Body of pancreas (tissue), 4 donors: ENCODE data around the gene ULK2. TPM values are rescaled to one million over a fixed set of nuclear protein-coding genes. Genes with fewer than 3 reads are reported as not detected.

Experiments used
- ATAC-seq: fragments of 150-250 bp; one replicate; pipeline ENCODE4 v1.9.1; 2016
- DNase-seq, 4 donors: peaks; one replicate each; pipeline ENCODE4 v3.0.0-alpha.2; 2019
- H3K27ac ChIP-seq, 4 donors: fragments of 200-600 bp; sonication (generic); 1 replicate in 3 of 4; 2 replicates in 1 of 4; pipeline versions ENCODE4 v1.5.1 to v1.6.1; 2016 to 2019; ENCODE audit warnings: mild to moderate bottlenecking in 1 of 4, mixed read lengths in 1 of 4, moderate library complexity in 1 of 4
- H3K27me3 ChIP-seq, 2 donors: fragments of 200-600 bp; sonication (generic); one replicate each; pipeline ENCODE4 v1.6.0; 2016; ENCODE audit warnings: mild to moderate bottlenecking in 1 of 2
- H3K36me3 ChIP-seq, 2 donors: fragments of 200-600 bp; sonication (generic); replicated peaks in 1 of 2; 2 replicates each; pipeline ENCODE4 v1.5.1; 2016; ENCODE audit warnings: low read depth in 2 of 2; ENCODE audit not compliant: insufficient read depth in 1 of 2
- H3K4me1 ChIP-seq: fragments of 200-600 bp; sonication (generic); one replicate; pipeline ENCODE4 v1.6.0; 2016
- H3K4me3 ChIP-seq, 2 donors: fragments of 200-600 bp; sonication (generic); 1 replicate in 1 of 2; 2 replicates in 1 of 2; pipeline ENCODE4 v1.5.1; 2016 to 2019
- H3K9me3 ChIP-seq, 3 donors: fragments of 200-600 bp; sonication (generic); 1 replicate in 2 of 3; 2 replicates in 1 of 3; pipeline ENCODE4 v1.5.1; 2016
- CTCF ChIP-seq, 7 experiments: fragments of 450-650 bp in 4 of 7; fragments of 200-600 bp in 3 of 7; sonication (generic) in 3 of 7; IDR thresholded peaks; one replicate each; pipeline ENCODE4 v1.5.1; 2016 to 2019; ENCODE audit warnings: antibody characterized with exemption in 7 of 7
- POLR2A ChIP-seq, 3 donors: fragments of 450-650 bp; IDR thresholded peaks; one replicate each; pipeline ENCODE4 v1.6.1; 2016; ENCODE audit warnings: antibody characterized with exemption in 3 of 3, mild to moderate bottlenecking in 2 of 3
- WGBS, 2 donors: methylation state at CpG; one replicate each; pipeline ENCODE4 v1.1.5; 2017; 5-methylcytosine and 5-hydroxymethylcytosine counted together
- intact Hi-C: fragments of 100-400 bp; cut with DNase I; formaldehyde crosslinking; loops from one replicate; pipeline ENCODE4 v1.15.1; 2023
- total RNA-seq, 2 donors: library from RNA; depleted of rRNA; stranded (reverse); fragments of >200 nt; gene quantifications; one replicate each; pipeline ENCODE4 v1.1.0, GENCODE V29; 2016

The ULK2 gene
- total RNA-seq, 2 donors from 2014 or later: 10.1 to 28.3 TPM

- no peak for TF ChIP-seq CTCF (IDR thresholded peaks at IDR 0.05)
- no peak for TF ChIP-seq POLR2A (IDR thresholded peaks at IDR 0.05)
- peaks cover 23% of the 10 kb centered on the region for H3K4me1 ChIP-seq
- H3K27me3 ChIP-seq: no peaks in the 10 kb centered on the region
- no peaks in the 10 kb centered on the region for H3K36me3 ChIP-seq
- H3K27ac ChIP-seq: no peak overlapping the region
- no peak overlapping the region for H3K4me3 ChIP-seq
- WGBS, 2 donors: 84 to 94% methylated on average over 6 of the region's 6 CpGs
- ATAC-seq: no peak
- intact Hi-C loops: no loop called here
- no peak for DNase-seq
- H3K9me3 ChIP-seq: no peaks in the 10 kb centered on the region
Observed at GRCh38 chr17:19729900-19730299, 137.8 kb downstream of the ULK2 start.

- ATAC-seq: peak; percentile 81
- Histone ChIP-seq H3K9me3 (no peaks in the 10 kb centered on the region), H3K27ac (peak overlapping the region; percentile 70 to 87 (median 78)), H3K36me3 (no peaks in the 10 kb centered on the region), H3K4me3 (no peak overlapping the region), H3K4me1 (peaks cover 32% of the 10 kb centered on the region), H3K27me3 (no peaks in the 10 kb centered on the region)
- no peak for TF ChIP-seq CTCF (IDR thresholded peaks at IDR 0.05)
- TF ChIP-seq POLR2A (IDR thresholded peaks at IDR 0.05): no peak
- DNase-seq: peak; percentile 77 to 88 (median 87)
- WGBS, 2 donors: 15 to 55% methylated on average over 2 to 7 of the region's 7 CpGs
- intact Hi-C loops: no loop called here
Observed at GRCh38 chr17:19728084-19728495, 139.6 kb downstream of the ULK2 start.

GRCh38 chr17:19727501-19728078 lies 140.1 kb downstream of the ULK2 start:
- no peaks in the 10 kb centered on the region for H3K36me3 ChIP-seq
- intact Hi-C loops: no loop called here
- H3K27ac ChIP-seq: peak overlapping the region; percentile 70 to 87 (median 78)
- ATAC-seq: peak; percentile 80
- peaks cover 32% of the 10 kb centered on the region for H3K4me1 ChIP-seq
- H3K27me3 ChIP-seq: no peaks in the 10 kb centered on the region
- DNase-seq: peak; percentile 42 to 76 (median 58)
- WGBS, 2 donors: 38 to 52% methylated on average over 3 to 4 of the region's 4 CpGs
- no peak overlapping the region for H3K4me3 ChIP-seq
- H3K9me3 ChIP-seq: no peaks in the 10 kb centered on the region
- no peak for TF ChIP-seq POLR2A (IDR thresholded peaks at IDR 0.05)
- no peak for TF ChIP-seq CTCF (IDR thresholded peaks at IDR 0.05)

- ATAC-seq: no peak
- peak overlapping the region; percentile 70 to 87 (median 78) for H3K27ac ChIP-seq
- H3K4me1 ChIP-seq: peaks cover 32% of the 10 kb centered on the region
- no peak overlapping the region for H3K4me3 ChIP-seq
- TF ChIP-seq POLR2A (IDR thresholded peaks at IDR 0.05) (no peak), CTCF (IDR thresholded peaks at IDR 0.05) (no peak)
- no peaks in the 10 kb centered on the region for H3K27me3 ChIP-seq
- H3K9me3 ChIP-seq: no peaks in the 10 kb centered on the region
- H3K36me3 ChIP-seq: no peaks in the 10 kb centered on the region
- no peak for DNase-seq
- intact Hi-C loops: no loop called here
- WGBS, 2 donors: 82 to 92% methylated on average over 7 of the region's 7 CpGs
Observed at GRCh38 chr17:19726631-19727376, 140.9 kb downstream of the ULK2 start.
